ENCODE results near the gene MGP.

MGP gene

GRCh38 chr12:14913381-14913781 lies 27.7 kb upstream of the MGP start:
- H3K4me3 ChIP-seq (ENCODE audit: low read depth, low read length): no peak overlapping the region
- no peak for TF ChIP-seq CTCF (IDR thresholded peaks at IDR 0.05; ENCODE audit: borderline replicate concordance, insufficient read depth, low read depth, low read length)

- no peak for TF ChIP-seq CTCF (IDR thresholded peaks at IDR 0.05; ENCODE audit: borderline replicate concordance, insufficient read depth, low read depth, low read length)
- H3K4me3 ChIP-seq (ENCODE audit: low read depth, low read length): no peak overlapping the region
Observed at GRCh38 chr12:14911131-14911530, 25.5 kb upstream of the MGP start.

GRCh38 chr12:14910090-14910915 lies 24.6 kb upstream of the MGP start:
- no peak for TF ChIP-seq CTCF (IDR thresholded peaks at IDR 0.05; ENCODE audit: borderline replicate concordance, insufficient read depth, low read depth, low read length)
- H3K4me3 ChIP-seq (ENCODE audit: low read depth, low read length): no peak overlapping the region

- TF ChIP-seq CTCF (IDR thresholded peaks at IDR 0.05; ENCODE audit: borderline replicate concordance, insufficient read depth, low read depth, low read length): no peak
- no peak overlapping the region for H3K4me3 ChIP-seq (ENCODE audit: low read depth, low read length)
Observed at GRCh38 chr12:14907953-14908352, 22.3 kb upstream of the MGP start.

- H3K4me3 ChIP-seq (ENCODE audit: low read depth, low read length): no peak overlapping the region
- TF ChIP-seq CTCF (IDR thresholded peaks at IDR 0.05; ENCODE audit: borderline replicate concordance, insufficient read depth, low read depth, low read length): no peak
Observed at GRCh38 chr12:14906114-14906513, 20.5 kb upstream of the MGP start.

GRCh38 chr12:14905269-14906004 lies 19.8 kb upstream of the MGP start:
- no peak overlapping the region for H3K4me3 ChIP-seq (ENCODE audit: low read depth, low read length)
- TF ChIP-seq CTCF (IDR thresholded peaks at IDR 0.05; ENCODE audit: borderline replicate concordance, insufficient read depth, low read depth, low read length): no peak

GRCh38 chr12:14904854-14905253 lies 19.2 kb upstream of the MGP start:
- TF ChIP-seq CTCF (IDR thresholded peaks at IDR 0.05; ENCODE audit: borderline replicate concordance, insufficient read depth, low read depth, low read length): no peak

More at GRCh38 chr12:14904854-14905253, 19.2 kb upstream of the MGP start:
- H3K4me3 ChIP-seq (ENCODE audit: low read depth, low read length): no peak overlapping the region
